T1000 (cell line): Measurements from ENCODE around the gene MINDY2.

ENCODE experiments used
- DNase-seq: peaks from one replicate; lab custom pipeline; 2025; ENCODE audit warnings: mixed read lengths; lab: John Stamatoyannopoulos, UW

MINDY2 gene

GRCh38 chr15:58886921-58887320, 115.8 kb downstream of the MINDY2 start:
- DNase-seq = no peak

GRCh38 chr15:58889363-58889762, 118.3 kb downstream of the MINDY2 start:
- no peak for DNase-seq

GRCh38 chr15:58898150-58898680, 127.1 kb downstream of the MINDY2 start:
- no peak for DNase-seq

- DNase-seq = no peak
Observed at GRCh38 chr15:58900631-58901030, 129.5 kb downstream of the MINDY2 start.

- DNase-seq = no peak
Observed at GRCh38 chr15:58908550-58909309, 137.6 kb downstream of the MINDY2 start.

GRCh38 chr15:58909616-58910015, 138.5 kb downstream of the MINDY2 start:
- DNase-seq = no peak

DNA sequence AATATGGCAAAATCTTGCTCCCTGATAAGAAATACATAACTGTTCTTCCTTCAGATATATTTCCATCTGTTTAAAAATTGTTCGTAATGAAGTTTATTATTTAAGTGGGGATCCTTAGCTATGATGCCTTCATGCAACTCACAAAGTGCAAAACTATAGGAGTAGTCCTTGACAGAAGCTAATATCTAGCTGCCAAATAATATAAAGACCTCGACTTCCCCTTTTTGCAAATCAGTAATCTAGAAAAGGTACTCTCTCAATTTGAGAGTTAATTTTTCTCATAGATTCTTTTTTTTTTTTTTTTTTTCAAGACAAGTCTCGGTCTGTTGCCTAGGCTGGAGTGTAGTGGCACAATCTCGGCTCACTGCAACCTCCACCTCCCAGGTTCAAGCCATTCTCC, 139.4 kb downstream of the MINDY2 start:
- no peak for DNase-seq
